ENCODE results near the gene DNM1. TPM values are rescaled to one million over a fixed set of nuclear protein-coding genes. Genes with fewer than 3 reads are reported as not detected.

DNM1 gene
- total and polyA plus RNA-seq, 10 of the 15 experiments (the other 5 are each of a cell fraction or from before 2014, with no cell fraction given): 0.06 to 0.67 (median 0.19) TPM; not detected in 3

- TF ChIP-seq CEBPZ (IDR thresholded peaks at IDR 0.05; ENCODE audit: low read depth, low read length) (no peak), SKIL (IDR thresholded peaks at IDR 0.05; ENCODE audit: low read depth, poor library complexity, severe bottlenecking) (peak; percentile 45), EP300 (IDR thresholded peaks at IDR 0.05; ENCODE audit: borderline replicate concordance in 1 of 2, control insufficient read depth in 1 of 2, low read depth in 2 of 2, low read length in 2 of 2) (0 out of 4 replicates have a peak, but pooled peaks have one; percentile 15 to 42), CBFB (IDR thresholded peaks at IDR 0.05; ENCODE audit: low read depth) (no peak), ZNF384 (IDR thresholded peaks at IDR 0.05; ENCODE audit: borderline replicate concordance, low read depth, low read length) (peak; percentile 72), IKZF2 (IDR thresholded peaks at IDR 0.05) (peak; percentile 27 to 43; a peak in 2 of 4 replicates), CREM (IDR thresholded peaks at IDR 0.05; ENCODE audit: low read depth) (no peak)
Measured at GRCh38 chr9:128292009-128292408, 88.8 kb downstream of the DNM1 start (continued).
